HepG2 (cell line): ENCODE data around the gene RAP2C. TPM values are rescaled to one million over a fixed set of nuclear protein-coding genes. Genes with fewer than 3 reads are reported as not detected.

Source experiments
- HMG20A ChIP-seq: IDR thresholded peaks from 2 replicates; pipeline ENCODE4 v1.6.1; 2016; ENCODE audit warnings: borderline replicate concordance
- PHF5A ChIP-seq: IDR thresholded peaks from one replicate; pipeline ENCODE4 v1.6.1; 2018; ENCODE audit warnings: low read depth, missing genetic modification reagents; ENCODE audit not compliant: unreplicated experiment
- RAD21 ChIP-seq: fragments of 450-650 bp; formaldehyde crosslinking; IDR thresholded peaks from 2 replicates; pipeline ENCODE4 v1.5.0; 2020; ENCODE audit warnings: mild to moderate bottlenecking
- SATB2 ChIP-seq: sonication (generic); formaldehyde crosslinking; IDR thresholded peaks from 2 replicates; pipeline ENCODE4 v1.5.0; 2020; ENCODE audit warnings: missing genetic modification reagents
- polyA plus RNA-seq, 8 experiments: library from polyadenylated mRNA; depleted of rRNA in 3 of 8; stranded (reverse) in 7 of 8; unstranded in 1 of 8; fragments of >200 nt; fragmentation: Illumina TruSeq in 4 of 8; extraction: Trizol in 4 of 8; gene quantifications; 2 replicates each; pipeline versions ENCODE4 v1.2.1 to v1.2.3, GENCODE V29; 2011 to 2016; ENCODE audit warnings: low read depth in 4 of 8, missing spikeins in 1 of 8, mixed read lengths in 1 of 8; ENCODE audit not compliant: insufficient read depth in 1 of 8
- total RNA-seq, 5 experiments: library from RNA; depleted of rRNA; stranded (reverse); fragments of >200 nt; fragmentation: Illumina TruSeq; extraction: Trizol; gene quantifications; 2 replicates each; pipeline ENCODE4 v1.2.3, GENCODE V29; 2016; ENCODE audit warnings: low read depth in 1 of 5
- TF ChIP-seq, protein P1 (sequence below): sonication (generic); formaldehyde crosslinking; IDR thresholded peaks from 2 replicates; pipeline ENCODE4 v1.4.0; 2020; ENCODE audit warnings: missing genetic modification reagents
- TF ChIP-seq, protein P2 (sequence below): sonication (generic); formaldehyde crosslinking; IDR thresholded peaks from 2 replicates; pipeline ENCODE4 v1.4.0; 2020; ENCODE audit warnings: missing genetic modification reagents, borderline replicate concordance

The RAP2C gene
- total and polyA plus RNA-seq, 2 of the 13 experiments (the other 11 are each of a cell fraction or from before 2014, with no cell fraction given), result 8.0 to 28.5 TPM

DNA sequence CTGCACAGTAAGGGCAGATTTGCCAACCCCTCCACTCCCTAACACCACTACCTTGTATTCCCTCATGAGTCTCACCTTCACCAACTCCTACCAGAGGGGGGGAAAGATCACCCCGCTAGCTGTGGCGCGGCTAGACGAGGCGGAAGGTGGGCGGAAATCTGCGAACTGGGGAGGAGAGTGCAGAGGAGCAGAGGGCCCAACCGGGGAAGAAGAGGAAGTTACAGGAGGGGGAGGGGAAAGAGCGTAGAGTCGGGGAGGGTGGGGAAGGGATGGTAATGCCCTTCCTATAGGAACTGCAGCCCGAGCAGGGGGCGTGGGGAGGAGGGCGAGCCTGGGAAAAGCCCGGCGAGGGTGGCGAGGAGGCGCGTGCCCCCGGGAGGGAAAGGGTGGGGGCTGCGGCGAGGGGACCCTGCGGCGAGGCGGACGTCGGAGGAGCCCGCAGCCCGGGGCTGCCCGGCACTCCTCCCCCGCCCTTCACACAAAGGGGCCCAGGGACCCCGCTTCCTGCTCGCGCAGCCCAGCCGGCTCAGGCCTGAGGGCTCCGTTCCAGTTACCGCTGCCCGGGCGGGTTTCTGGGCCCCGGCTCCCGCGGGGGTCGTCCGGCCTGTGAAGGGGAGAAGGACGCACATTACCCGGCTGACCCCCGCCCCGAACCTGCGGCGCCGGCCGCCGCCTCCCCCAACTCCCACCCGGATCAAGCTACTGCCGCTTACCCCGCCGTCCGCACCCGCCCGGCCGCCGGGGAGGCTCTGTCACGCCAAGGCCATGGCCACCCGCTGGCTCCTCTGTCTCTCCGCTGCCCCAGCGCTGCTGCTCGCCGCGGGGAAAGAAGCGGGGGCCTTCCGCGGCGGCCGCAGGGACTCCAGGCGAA lies 1.8 kb downstream of the RAP2C start (continued):
- TF ChIP-seq, protein P1, sequence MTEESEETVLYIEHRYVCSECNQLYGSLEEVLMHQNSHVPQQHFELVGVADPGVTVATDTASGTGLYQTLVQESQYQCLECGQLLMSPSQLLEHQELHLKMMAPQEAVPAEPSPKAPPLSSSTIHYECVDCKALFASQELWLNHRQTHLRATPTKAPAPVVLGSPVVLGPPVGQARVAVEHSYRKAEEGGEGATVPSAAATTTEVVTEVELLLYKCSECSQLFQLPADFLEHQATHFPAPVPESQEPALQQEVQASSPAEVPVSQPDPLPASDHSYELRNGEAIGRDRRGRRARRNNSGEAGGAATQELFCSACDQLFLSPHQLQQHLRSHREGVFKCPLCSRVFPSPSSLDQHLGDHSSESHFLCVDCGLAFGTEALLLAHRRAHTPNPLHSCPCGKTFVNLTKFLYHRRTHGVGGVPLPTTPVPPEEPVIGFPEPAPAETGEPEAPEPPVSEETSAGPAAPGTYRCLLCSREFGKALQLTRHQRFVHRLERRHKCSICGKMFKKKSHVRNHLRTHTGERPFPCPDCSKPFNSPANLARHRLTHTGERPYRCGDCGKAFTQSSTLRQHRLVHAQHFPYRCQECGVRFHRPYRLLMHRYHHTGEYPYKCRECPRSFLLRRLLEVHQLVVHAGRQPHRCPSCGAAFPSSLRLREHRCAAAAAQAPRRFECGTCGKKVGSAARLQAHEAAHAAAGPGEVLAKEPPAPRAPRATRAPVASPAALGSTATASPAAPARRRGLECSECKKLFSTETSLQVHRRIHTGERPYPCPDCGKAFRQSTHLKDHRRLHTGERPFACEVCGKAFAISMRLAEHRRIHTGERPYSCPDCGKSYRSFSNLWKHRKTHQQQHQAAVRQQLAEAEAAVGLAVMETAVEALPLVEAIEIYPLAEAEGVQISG (CRISPR knock-in tag), result 0 out of 2 replicates have a peak, but pooled peaks have one; percentile 18
- TF ChIP-seq HMG20A (no peak), RAD21 (CRISPR knock-in tag) (0 out of 2 replicates have a peak, but pooled peaks have one; percentile 19), PHF5A (no peak), SATB2 (CRISPR knock-in tag) (no peak)
- TF ChIP-seq, protein P2, sequence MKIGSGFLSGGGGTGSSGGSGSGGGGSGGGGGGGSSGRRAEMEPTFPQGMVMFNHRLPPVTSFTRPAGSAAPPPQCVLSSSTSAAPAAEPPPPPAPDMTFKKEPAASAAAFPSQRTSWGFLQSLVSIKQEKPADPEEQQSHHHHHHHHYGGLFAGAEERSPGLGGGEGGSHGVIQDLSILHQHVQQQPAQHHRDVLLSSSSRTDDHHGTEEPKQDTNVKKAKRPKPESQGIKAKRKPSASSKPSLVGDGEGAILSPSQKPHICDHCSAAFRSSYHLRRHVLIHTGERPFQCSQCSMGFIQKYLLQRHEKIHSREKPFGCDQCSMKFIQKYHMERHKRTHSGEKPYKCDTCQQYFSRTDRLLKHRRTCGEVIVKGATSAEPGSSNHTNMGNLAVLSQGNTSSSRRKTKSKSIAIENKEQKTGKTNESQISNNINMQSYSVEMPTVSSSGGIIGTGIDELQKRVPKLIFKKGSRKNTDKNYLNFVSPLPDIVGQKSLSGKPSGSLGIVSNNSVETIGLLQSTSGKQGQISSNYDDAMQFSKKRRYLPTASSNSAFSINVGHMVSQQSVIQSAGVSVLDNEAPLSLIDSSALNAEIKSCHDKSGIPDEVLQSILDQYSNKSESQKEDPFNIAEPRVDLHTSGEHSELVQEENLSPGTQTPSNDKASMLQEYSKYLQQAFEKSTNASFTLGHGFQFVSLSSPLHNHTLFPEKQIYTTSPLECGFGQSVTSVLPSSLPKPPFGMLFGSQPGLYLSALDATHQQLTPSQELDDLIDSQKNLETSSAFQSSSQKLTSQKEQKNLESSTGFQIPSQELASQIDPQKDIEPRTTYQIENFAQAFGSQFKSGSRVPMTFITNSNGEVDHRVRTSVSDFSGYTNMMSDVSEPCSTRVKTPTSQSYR (CRISPR knock-in tag), result peak; percentile 68
